ENCODE measurements around the gene PDE4D. TPM values are rescaled to one million over a fixed set of nuclear protein-coding genes. Genes with fewer than 3 reads are reported as not detected.

The PDE4D gene
- total RNA-seq, 2 experiments from 2014 or later, result 164 to 175 TPM

GRCh38 chr5:59791617-59792016 is 101.9 kb downstream of the PDE4D start:
- peaks cover 5% of the 10 kb centered on the region for H3K4me1 Mint-ChIP-seq (ENCODE audit: low read depth)
- DNase-seq, result no peak
- no peak overlapping the region for H3K27ac ChIP-seq (ENCODE audit: low read depth in 1 of 2, low read length in 2 of 2)
- H3K4me3 ChIP-seq (ENCODE audit: low read length), result no peak overlapping the region
- no peaks in the 10 kb centered on the region for H3K36me3 ChIP-seq (ENCODE audit: insufficient read depth, low read length)
- ATAC-seq (ENCODE audit: poor library complexity), result no peak
- H3K27me3 Mint-ChIP-seq, result peaks cover 7% of the 10 kb centered on the region
- H3K27me3 ChIP-seq (ENCODE audit: control insufficient read depth in 1 of 2, insufficient read depth in 2 of 2, low read length in 2 of 2), result no peaks in the 10 kb centered on the region
- no peak overlapping the region for H3K4me3 Mint-ChIP-seq
- intact Hi-C loops (cut with DNase I, micrococcal nuclease), result loop anchor here in 1 of 2 experiments (10.0 kb wide), 1 partner anchor 287 kb away; no protein-coding TSS in a partner anchor
- no peak overlapping the region for H3K27ac Mint-ChIP-seq
- H3K36me3 Mint-ChIP-seq (ENCODE audit: low read depth), result no peaks in the 10 kb centered on the region
- TF ChIP-seq CTCF (IDR thresholded peaks at IDR 0.05), result no peak
- H3K9me3 Mint-ChIP-seq, result no peaks in the 10 kb centered on the region
- H3K4me1 ChIP-seq (ENCODE audit: insufficient read depth, low read length), result no peaks in the 10 kb centered on the region
- no peaks in the 10 kb centered on the region for H3K9me3 ChIP-seq (ENCODE audit: control insufficient read depth in 1 of 2, insufficient read depth in 1 of 2, low read length in 2 of 2)
- ChIA-PET CTCF (no interaction called here), POLR2A (no interaction called here)

GRCh38 chr5:59790776-59791475 is 102.6 kb downstream of the PDE4D start:
- no peak for ATAC-seq (ENCODE audit: poor library complexity)
- Histone ChIP-seq H3K27ac (ENCODE audit: low read depth in 1 of 2, low read length in 2 of 2) (no peak overlapping the region), H3K9me3 (ENCODE audit: control insufficient read depth in 1 of 2, insufficient read depth in 1 of 2, low read length in 2 of 2) (no peaks in the 10 kb centered on the region), H3K27me3 (ENCODE audit: control insufficient read depth in 1 of 2, insufficient read depth in 2 of 2, low read length in 2 of 2) (no peaks in the 10 kb centered on the region), H3K4me1 (ENCODE audit: insufficient read depth, low read length) (no peaks in the 10 kb centered on the region), H3K4me3 (ENCODE audit: low read length) (no peak overlapping the region), H3K36me3 (ENCODE audit: insufficient read depth, low read length) (no peaks in the 10 kb centered on the region)
- H3K27ac Mint-ChIP-seq, result peak overlapping the region; percentile 1
- no peaks in the 10 kb centered on the region for H3K36me3 Mint-ChIP-seq (ENCODE audit: low read depth)
- H3K4me3 Mint-ChIP-seq, result peak overlapping the region; percentile 59
- peaks cover 5% of the 10 kb centered on the region for H3K4me1 Mint-ChIP-seq (ENCODE audit: low read depth)
- CTCF ChIA-PET, result interaction anchor here (0.9 to 4.0 kb wide), 3 partner anchors 9 to 19 kb away, joined by 3 to 20 read pairs (median 3); no protein-coding TSS in a partner anchor
- DNase-seq, result no peak
- POLR2A ChIA-PET, result no interaction called here
- no peaks in the 10 kb centered on the region for H3K9me3 Mint-ChIP-seq
- intact Hi-C loops (cut with DNase I, micrococcal nuclease), result loop anchor here in 1 of 2 experiments (10.0 kb wide), 1 partner anchor 286 kb away; no protein-coding TSS in a partner anchor
- no peak for TF ChIP-seq CTCF (IDR thresholded peaks at IDR 0.05)
- peaks cover 7% of the 10 kb centered on the region for H3K27me3 Mint-ChIP-seq

- peaks cover 7% of the 10 kb centered on the region for H3K27me3 Mint-ChIP-seq
- no peaks in the 10 kb centered on the region for H3K9me3 ChIP-seq (ENCODE audit: control insufficient read depth in 1 of 2, insufficient read depth in 1 of 2, low read length in 2 of 2)
- CTCF ChIA-PET, result interaction anchor here (0.9 to 4.0 kb wide), 3 partner anchors 10 to 20 kb away, joined by 3 to 20 read pairs (median 3); no protein-coding TSS in a partner anchor
- DNase-seq, result peak in 2 of 14 experiments; percentile 20 to 33
- no peaks in the 10 kb centered on the region for H3K27me3 ChIP-seq (ENCODE audit: control insufficient read depth in 1 of 2, insufficient read depth in 2 of 2, low read length in 2 of 2)
- no peak overlapping the region for H3K4me3 ChIP-seq (ENCODE audit: low read length)
- TF ChIP-seq CTCF (IDR thresholded peaks at IDR 0.05), result no peak
- peaks cover 5% of the 10 kb centered on the region for H3K4me1 Mint-ChIP-seq (ENCODE audit: low read depth)
- no peaks in the 10 kb centered on the region for H3K36me3 ChIP-seq (ENCODE audit: insufficient read depth, low read length)
- H3K27ac ChIP-seq (ENCODE audit: low read depth in 1 of 2, low read length in 2 of 2), result no peak overlapping the region
- H3K36me3 Mint-ChIP-seq (ENCODE audit: low read depth), result no peaks in the 10 kb centered on the region
- intact Hi-C loops (cut with DNase I, micrococcal nuclease), result loop anchor here in 1 of 2 experiments (10.0 kb wide), 1 partner anchor 286 kb away; no protein-coding TSS in a partner anchor
- ATAC-seq (ENCODE audit: poor library complexity), result peak; percentile 43
- H3K4me3 Mint-ChIP-seq, result peak overlapping the region; percentile 59
- no peaks in the 10 kb centered on the region for H3K4me1 ChIP-seq (ENCODE audit: insufficient read depth, low read length)
- no peaks in the 10 kb centered on the region for H3K9me3 Mint-ChIP-seq
- POLR2A ChIA-PET, result no interaction called here
- H3K27ac Mint-ChIP-seq, result peak overlapping the region; percentile 1
These were observed 103.2 kb downstream of the PDE4D start for GRCh38 chr5:59790376-59790775.
